ENCODE results near the gene ZNF35. TPM values are rescaled to one million over a fixed set of nuclear protein-coding genes. Genes with fewer than 3 reads are reported as not detected.

Gene ZNF35
- polyA plus RNA-seq (2012; ENCODE audit: insufficient read depth, insufficient read length, low read depth) = 2.5 TPM

GRCh38 chr3:44648564-44649229 is at the start of gene ZNF35:
ZNF35 (plus strand) TSS chr3:44648732; CDS start chr3:44651068, 2,336 bp downstream.
- TF ChIP-seq CTCF (IDR thresholded peaks at IDR 0.05; ENCODE audit: low read depth, low read length) = no peak
- DNase-seq = peak; percentile 78
- H3K27me3 ChIP-seq = no peaks in the 10 kb centered on the region
- H3K9me3 ChIP-seq = no peaks in the 10 kb centered on the region
- H3K36me3 ChIP-seq = peaks cover 12% of the 10 kb centered on the region
- H3K4me3 ChIP-seq (ENCODE audit: low read depth, low read length) = peak within 1 kb of the TSS; percentile 82
- H3K4me1 ChIP-seq = no peaks in the 10 kb centered on the region

DNA sequence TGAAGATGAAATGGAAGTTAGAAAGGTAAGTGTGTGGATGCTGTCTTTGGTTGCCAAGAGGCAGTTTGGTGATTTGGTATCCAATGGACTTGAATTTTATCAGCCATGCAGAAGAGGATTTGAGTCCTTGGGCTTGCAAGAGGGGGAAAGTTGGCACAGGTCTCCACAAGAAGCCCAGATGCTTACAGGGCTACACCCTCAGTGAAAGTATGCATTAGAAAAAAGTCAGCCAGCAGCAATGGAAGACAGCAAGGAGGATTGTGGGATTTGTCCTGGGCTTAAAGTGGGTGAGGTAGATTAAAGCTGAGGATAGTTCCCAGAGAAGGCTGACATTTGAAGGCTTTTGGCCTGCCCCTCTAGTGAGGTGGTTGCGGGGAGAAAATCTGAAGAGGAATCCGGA is 46.8 kb upstream of the ZNF35 start:
- Histone ChIP-seq H3K27me3 (no peaks in the 10 kb centered on the region), H3K9me3 (no peaks in the 10 kb centered on the region), H3K4me3 (ENCODE audit: low read depth, low read length) (no peak overlapping the region), H3K4me1 (no peaks in the 10 kb centered on the region), H3K36me3 (no peaks in the 10 kb centered on the region)
- no peak for TF ChIP-seq CTCF (IDR thresholded peaks at IDR 0.05; ENCODE audit: low read depth, low read length)
- DNase-seq = no peak

- H3K4me1 ChIP-seq = no peaks in the 10 kb centered on the region
- H3K36me3 ChIP-seq = no peaks in the 10 kb centered on the region
- no peaks in the 10 kb centered on the region for H3K9me3 ChIP-seq
- H3K27me3 ChIP-seq = no peaks in the 10 kb centered on the region
- TF ChIP-seq CTCF (IDR thresholded peaks at IDR 0.05; ENCODE audit: low read depth, low read length) = no peak
- no peak overlapping the region for H3K4me3 ChIP-seq (ENCODE audit: low read depth, low read length)
- no peak for DNase-seq
Measured at GRCh38 chr3:44612678-44613077, 35.9 kb upstream of the ZNF35 start.

- no peak for TF ChIP-seq CTCF (IDR thresholded peaks at IDR 0.05; ENCODE audit: low read depth, low read length)
- H3K36me3 ChIP-seq = no peaks in the 10 kb centered on the region
- no peaks in the 10 kb centered on the region for H3K27me3 ChIP-seq
- no peaks in the 10 kb centered on the region for H3K9me3 ChIP-seq
- peak within 1 kb of the TSS; percentile 78 for H3K4me3 ChIP-seq (ENCODE audit: low read depth, low read length)
- peak; percentile 82 for DNase-seq
- H3K4me1 ChIP-seq = no peaks in the 10 kb centered on the region
Measured at GRCh38 chr3:44624749-44625480, 23.6 kb upstream of the ZNF35 start, which contains the start of gene ZNF197. ZNF197 (plus strand) TSS chr3:44625036; CDS start chr3:44629155, 4,119 bp downstream.

DNA sequence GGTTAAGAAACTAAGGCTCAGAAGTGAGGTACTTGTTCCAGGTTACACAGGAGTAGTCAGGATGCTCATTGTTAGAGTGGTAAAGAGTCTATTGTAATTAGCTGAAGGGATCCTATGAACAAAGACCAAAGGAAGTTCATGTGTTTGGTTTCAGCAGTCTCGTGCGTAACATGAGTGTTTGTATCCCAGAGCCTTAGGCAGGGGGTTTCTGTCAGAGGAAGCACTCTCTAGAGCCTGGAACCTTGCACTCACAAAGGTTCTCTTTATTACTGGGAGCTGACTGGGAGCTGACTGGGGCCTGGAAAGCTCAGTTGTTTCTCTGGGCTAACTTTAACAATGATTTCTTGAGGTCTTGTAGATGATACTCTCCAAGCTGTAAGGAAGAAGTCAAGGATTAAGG is 19.8 kb upstream of the ZNF35 start:
- H3K4me3 ChIP-seq (ENCODE audit: low read depth, low read length) = no peak overlapping the region
- H3K4me1 ChIP-seq = no peaks in the 10 kb centered on the region
- H3K9me3 ChIP-seq = no peaks in the 10 kb centered on the region
- peaks cover 4% of the 10 kb centered on the region; the same call in 1 of the 2 replicates for H3K36me3 ChIP-seq
- no peaks in the 10 kb centered on the region for H3K27me3 ChIP-seq
- TF ChIP-seq CTCF (IDR thresholded peaks at IDR 0.05; ENCODE audit: low read depth, low read length) = no peak
- DNase-seq = no peak

DNA sequence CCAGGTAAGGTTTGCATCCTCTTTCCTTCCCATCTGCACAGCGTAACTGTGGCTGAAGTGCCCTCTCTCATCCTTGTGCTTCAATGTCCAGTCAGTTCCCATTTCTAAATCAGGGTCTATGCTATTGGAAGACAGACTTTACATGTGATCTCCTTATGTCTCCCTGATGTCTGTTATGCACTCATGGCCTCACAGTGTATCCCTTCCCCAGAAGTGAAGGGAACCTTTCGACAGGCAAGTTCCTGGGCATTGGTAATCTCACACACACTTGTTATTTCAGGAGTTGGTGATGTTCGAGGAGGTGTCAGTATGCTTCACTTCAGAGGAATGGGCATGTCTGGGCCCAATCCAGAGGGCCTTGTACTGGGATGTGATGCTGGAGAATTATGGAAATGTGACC is 16.3 kb upstream of the ZNF35 start:
- H3K4me3 ChIP-seq (ENCODE audit: low read depth, low read length) = no peak overlapping the region
- no peak for TF ChIP-seq CTCF (IDR thresholded peaks at IDR 0.05; ENCODE audit: low read depth, low read length)
- no peak for DNase-seq
- no peaks in the 10 kb centered on the region for H3K27me3 ChIP-seq
- no peaks in the 10 kb centered on the region for H3K9me3 ChIP-seq
- peaks cover 4% of the 10 kb centered on the region; the same call in 1 of the 2 replicates for H3K36me3 ChIP-seq
- no peaks in the 10 kb centered on the region for H3K4me1 ChIP-seq

Data from BE2C (cell line).